DMS 273 (cell line): Measurements from ENCODE around the gene BRK1.
"Not testable (repeated sequence)": the region's sequence is repeated elsewhere in the genome, so short reads cannot be mapped to it uniquely, and the experiment has no call there.

Experiments
- DNase-seq: peaks from one replicate; lab custom pipeline; 2025; ENCODE audit not compliant: unreplicated experiment; lab: John Stamatoyannopoulos, UW

BRK1 gene

DNA sequence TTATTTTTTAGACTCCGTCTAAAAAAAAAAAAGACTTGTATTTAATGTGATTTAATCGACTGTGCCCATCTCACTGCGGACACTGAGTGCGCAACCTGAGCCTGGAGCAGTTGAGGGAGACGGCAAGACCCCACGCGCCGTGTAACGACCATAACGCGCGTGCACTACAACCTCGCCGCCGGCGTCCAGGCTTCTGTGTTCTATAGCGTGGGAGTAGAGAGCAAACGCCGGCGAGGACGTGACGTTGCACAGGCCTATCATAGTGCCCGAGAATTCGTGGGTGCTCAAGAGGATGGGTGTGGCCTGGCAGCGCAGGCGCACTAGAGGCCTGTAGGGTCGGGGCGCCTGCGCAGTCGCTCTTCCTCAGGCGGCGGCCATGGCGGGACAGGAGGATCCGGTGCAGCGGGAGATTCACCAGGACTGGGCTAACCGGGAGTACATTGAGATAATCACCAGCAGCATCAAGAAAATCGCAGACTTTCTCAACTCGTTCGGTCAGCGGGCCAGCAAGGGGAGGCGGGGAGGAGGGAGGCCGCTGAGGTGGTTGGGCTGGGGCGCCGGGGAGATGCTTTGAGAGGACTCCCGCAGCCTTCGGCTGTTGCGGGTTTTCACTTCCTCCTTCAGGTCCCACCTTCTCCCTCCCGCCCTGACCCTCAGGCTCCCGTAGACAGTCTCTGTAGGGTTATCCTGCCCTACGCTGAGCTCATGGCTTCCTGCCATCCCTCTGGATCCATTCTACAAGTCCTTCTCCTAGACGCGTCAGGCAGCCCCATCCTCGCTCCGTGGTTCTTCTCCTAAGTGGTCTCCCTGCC, at the start of gene BRK1:
BRK1 (plus strand) TSS at position 350 of the 812 bp plus-strand sequence; CDS start at position 377, 27 bp downstream.
- peak; percentile 96 for DNase-seq

DNA sequence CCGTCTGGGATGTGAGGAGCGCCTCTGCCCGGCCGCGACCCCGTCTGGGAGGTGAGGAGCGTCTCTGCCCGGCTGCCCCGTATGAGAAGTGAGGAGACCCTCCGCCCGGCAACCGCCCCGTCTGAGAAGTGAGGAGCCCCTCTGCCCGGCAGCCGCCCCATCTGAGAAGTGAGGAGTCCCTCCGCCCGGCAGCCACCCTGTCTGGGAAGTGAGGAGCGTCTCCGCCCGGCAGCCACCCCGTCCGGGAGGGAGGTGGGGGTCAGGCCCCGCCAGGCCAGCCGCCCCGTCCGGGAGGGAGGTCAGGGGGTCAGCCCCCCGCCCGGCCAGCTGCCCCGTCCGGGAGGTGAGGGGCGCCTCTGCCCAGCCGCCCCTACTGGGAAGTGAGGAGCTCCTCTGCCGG, 45.4 kb upstream of the BRK1 start:
- not testable (repeated sequence) for DNase-seq

DNA sequence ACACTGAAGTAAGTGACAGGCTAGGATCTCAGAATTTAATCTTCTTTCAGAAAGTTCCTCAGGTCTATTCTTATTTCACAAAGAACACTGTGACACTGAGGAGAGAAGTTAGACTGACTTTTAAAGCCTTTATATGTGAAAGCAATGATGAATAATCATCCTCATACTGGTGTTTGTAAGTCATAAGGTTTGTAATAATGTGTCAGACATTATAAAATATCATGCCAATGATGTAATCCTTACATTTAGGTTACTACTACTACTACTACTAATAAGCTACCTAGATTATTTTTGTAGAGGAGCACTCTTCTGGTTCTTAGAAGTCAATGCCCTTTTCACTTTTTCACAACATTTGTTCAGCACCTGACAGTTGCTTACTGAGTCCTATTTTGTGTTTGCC, 40.8 kb upstream of the BRK1 start:
- no peak for DNase-seq

DNA sequence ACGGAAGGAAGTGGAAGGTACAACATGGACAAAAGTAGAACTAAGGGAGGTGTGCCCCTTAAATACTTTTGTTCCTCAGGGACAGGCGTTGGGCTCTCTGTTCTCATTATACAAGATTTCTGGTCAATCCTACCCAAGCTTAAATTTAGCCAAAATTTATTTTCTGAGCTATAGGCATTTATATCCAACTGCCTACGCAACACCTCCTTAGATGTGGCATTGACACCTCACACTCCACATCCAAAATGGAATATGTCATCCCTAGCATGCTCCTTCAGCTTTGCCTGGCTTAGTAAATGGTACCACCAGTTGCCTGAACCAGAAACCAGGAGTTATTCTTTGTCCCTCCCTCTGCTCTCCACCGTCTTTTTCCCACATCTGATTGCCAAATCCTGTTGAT, 33.6 kb upstream of the BRK1 start:
- DNase-seq: no peak

DNA sequence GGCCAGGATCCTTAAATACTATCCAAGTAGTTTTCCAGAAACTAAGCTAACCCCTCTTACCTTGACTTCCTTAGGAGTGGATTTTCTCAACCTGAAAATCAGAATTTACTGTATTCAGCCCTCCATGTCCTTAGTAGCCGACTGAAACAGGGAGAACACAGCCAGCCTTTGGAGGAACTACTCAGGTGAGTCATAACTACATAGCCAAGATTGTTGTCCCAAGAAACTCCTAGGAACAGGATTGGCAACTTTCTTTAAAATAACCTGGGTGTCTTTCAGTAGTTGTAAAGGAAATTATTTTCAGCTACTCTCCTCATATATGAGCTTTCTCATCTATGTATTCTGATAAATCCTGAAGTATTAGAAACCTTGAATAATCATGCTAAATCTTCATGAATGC, 29.7 kb upstream of the BRK1 start:
- no peak for DNase-seq

DNA sequence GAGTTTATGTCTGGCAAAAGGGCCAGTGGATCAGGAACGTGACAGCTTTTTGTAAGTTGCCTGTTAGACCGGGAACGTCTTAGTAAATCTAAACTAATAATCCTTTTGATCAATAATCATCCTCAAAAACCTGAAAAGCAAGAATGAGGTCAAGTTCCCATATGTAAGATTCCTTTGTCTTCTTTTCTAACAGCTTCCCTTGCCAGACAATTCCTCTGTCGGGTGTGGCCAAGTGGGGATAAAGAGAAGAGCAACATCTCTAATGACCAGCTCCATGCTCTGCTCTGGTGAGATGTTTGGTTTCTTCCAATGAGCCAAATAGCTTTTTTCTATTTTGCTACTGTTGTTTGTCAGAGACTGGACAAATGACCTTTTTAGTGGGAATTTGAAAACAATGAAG, 27.2 kb upstream of the BRK1 start:
- DNase-seq: no peak

DNA sequence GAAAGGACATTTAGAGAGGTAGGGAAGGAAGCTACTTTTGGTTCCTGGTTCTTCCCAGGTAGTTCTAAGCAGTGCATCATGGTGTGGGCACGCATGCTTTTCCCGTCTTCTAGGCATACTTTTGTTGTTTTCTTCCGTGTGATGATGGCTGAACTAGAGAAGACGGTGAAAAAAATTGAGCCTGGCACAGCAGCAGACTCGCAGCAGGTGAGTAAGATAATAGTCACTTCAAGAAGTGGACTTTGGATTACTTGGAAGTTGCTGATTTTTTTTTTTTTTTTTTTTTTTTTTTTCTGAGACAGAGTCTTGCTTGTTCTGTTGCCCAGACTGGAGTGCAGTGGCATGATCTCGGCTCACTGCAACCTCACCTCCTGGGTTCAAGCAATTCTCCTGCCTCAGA, 25.3 kb upstream of the BRK1 start:
- DNase-seq: no peak

DNA sequence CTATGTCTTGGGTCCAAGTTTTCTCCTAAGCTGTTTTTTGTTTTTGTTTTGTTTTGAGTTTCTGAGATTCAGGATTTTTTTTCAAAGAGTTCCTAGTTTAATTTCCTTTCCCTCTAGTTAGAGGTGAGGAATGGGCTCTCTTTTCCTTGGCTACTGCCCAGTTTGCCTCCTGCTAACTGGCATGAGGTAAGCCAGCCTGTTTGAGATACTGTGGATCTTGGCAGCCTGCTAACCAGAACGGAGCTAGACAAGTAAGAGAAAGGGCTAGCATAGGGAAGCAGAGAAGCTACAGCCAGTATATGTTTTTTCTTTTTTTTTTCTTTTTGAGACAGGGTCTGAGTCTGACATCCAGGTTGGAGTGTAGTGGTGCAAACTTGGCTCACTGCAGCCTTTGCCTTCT, 24.7 kb upstream of the BRK1 start:
- DNase-seq: not testable (repeated sequence)

DNA sequence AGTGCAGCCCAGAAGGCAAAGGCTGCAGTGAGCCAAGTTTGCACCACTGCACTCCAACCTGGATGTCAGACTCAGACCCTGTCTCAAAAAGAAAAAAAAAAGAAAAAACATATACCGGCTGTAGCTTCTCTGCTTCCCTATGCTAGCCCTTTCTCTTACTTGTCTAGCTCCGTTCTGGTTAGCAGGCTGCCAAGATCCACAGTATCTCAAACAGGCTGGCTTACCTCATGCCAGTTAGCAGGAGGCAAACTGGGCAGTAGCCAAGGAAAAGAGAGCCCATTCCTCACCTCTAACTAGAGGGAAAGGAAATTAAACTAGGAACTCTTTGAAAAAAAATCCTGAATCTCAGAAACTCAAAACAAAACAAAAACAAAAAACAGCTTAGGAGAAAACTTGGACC, 24.1 kb upstream of the BRK1 start:
- DNase-seq: not testable (repeated sequence)

DNA sequence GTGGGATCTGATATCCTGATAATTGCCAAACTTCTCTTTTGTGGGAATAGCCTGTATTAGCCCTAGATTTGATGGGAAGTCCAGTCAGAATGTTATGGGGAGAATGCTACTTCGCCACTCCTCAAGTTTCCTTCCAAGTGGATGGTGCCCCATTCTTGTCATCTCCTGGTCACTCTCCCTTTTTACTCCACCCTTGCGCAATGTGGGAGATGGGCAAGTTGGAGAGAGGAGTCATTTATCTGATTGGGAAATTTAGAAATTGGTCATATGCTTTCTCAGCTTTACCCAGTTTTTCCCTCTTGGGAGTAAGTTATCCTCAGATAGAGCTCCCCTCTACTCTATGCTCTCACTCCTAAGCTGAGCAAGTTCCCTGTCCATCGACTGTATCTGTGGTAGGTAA, 21.8 kb upstream of the BRK1 start:
- DNase-seq: no peak

DNA sequence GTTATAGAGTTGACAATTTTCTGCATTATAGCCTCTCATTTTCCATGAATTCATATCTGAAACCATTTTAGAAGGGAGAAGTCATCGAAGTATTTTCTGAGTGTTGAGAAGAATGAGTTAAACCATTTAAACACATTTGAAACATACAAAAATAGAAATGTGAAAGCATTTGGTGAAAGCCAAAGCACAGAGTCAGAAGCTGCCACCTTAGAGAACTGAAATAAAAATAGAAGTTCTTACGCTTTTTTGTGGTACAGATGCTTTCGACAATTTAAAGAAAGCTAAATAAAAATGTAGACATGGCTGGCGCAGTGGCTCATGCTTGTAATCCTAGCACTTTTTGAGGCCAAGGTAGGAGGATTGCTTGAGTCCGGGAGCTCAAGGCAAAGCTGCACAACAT, 16.4 kb upstream of the BRK1 start:
- DNase-seq: no peak

DNA sequence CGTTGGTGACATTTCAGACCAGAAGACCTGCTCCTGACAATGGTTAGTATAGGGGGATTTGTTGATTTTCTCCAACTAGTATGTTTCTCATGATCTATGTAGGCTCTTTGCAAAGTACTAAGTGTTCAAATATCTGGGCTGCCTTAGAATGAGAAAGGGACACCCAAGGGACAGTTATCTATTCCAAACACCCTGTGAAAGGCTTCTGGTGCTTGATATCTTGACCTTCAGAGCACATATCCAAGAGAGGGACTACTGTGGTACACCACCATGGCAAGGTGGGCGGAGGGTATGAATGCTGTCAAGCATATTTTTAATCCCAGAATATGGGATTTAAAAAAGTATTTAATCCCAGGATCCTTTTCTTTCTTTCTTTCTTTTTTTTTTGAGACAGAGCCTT, 8.6 kb upstream of the BRK1 start:
- no peak for DNase-seq

DNA sequence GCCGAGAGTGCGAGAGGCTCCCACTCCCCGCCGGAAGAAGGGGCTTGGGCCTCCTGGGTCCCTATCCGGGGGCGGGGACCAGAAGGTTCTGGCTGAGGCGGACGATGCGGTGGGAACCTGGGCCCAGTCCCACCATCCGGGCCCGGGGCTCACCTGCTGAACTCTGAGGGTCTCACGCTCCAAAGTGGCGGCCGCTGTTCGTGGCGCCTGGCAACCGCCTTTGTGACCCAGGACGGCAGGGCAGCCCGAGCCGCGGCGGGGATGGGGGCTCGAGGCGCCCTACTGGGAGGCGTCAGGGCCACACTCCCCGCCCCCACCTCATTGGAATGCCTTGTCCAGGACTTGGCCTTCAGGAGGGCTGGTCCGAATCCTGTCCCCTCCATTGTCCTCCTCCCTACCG, 7.4 kb upstream of the BRK1 start, which contains the start of gene FANCD2OS:
FANCD2OS (minus strand) TSS at position 165 of the 400 bp plus-strand sequence. CDS start 3,481 bp downstream, outside the sequence.
- DNase-seq: no peak

DNA sequence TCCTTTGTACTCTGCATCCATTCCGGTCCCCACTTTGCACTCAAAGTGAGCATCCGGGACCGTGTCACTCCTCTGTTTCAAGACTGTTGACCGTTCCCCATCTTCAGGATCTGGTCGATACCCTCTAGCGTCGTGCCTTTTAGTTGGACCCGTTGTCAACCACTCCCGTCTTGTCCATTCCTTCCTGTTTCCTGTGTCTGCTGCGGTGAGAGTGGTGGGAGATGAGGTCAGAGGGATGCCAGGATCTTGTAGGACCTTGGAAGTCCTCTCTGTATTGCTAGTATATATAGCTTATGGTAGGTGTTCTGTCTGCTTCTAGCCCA, 624 bp downstream of the BRK1 start:
- peak; percentile 46 for DNase-seq

DNA sequence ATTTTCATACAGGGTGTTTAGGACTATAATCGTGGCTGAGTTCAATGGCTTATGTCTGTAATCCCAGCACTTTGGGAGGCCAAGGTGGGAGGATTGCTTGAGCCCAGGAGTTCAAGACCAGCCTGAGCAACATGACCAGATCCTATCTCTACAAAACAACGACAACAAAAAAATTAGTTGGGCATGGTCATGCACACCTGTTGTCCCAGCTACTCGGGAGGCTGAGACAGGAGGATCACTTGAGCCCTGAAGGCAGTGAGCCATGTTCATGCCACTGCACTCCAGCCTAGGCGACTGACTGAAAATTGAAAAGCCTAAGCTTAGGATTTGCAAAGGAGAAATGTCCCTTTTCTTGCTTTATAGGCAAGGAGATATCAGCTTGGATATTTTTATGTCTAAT, 1.5 kb downstream of the BRK1 start:
- DNase-seq: no peak

DNA sequence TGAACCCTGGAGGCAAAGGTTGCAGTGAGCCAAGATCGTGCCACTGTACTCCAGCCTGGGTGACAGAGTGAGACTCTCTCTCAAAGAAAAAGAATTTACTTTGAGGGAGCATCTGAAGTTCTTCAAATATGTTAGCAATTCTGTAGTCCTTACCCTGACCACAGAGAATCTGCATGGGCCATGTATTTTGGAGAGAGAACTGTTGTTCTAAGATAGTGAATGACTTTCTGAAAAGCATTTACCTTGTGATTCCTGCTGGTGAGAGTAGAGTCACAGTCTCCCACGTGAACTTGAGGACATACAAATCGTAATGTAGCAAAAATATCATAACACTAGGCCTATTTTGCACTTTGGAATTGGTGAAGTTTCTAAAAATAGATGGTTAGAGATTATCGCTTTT, 3.9 kb downstream of the BRK1 start:
- DNase-seq: no peak

DNA sequence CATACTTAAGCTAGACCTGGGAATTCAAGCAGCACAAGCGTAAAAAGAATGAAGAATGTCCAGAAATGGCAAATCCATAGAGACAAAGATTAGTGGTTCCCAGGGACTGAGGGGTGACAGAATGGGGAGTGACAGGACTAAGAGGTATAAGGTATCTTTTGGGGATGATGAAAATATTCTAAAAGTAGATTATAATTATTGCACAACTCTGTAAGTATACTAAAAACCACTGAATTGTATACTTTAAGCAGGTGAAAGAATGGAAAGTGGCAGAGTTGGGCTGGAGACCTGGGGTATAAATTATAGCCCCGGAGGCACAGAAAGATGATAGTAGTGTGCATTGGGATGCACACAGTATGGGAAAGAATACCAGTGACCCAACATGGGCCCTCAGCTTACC, 5.6 kb downstream of the BRK1 start:
- DNase-seq: no peak

DNA sequence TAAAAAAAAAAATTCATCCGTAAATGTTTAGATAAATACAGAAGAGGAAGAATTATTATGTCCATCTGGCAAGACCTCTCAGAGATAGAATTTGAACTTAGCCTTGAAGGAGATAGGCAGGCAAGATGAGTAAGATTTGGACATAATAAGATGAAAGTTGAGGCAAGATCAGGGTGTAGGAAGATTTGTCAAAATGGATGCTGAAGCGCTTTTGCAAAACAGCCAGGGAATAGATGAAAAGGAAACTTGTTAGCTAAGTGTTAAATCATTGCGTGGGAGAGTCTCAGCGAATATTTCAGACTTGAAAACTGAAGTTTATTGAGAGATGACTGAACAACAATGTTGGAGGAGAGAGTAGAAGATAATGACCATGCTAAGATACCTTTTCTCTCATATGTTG, 7.2 kb downstream of the BRK1 start:
- no peak for DNase-seq

DNA sequence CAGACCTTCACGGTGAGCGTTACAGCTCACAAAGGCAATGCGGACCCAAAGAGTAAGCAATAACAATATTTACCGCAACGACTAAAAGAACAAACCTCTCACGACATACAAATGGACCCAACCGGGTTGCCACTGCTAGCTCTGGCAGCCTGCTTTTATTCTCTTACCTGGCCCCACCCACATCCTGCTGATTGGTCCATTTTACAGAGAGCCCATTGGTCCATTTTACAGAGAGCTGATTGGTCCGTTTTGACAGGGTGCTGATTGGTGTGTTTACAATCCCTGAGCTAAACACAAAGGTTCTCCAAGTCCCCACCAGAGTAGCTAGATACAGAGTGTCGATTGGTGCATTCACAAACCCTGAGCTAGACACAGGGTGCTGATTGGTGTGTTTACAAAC, 20.4 kb downstream of the BRK1 start:
- not testable (repeated sequence) for DNase-seq

DNA sequence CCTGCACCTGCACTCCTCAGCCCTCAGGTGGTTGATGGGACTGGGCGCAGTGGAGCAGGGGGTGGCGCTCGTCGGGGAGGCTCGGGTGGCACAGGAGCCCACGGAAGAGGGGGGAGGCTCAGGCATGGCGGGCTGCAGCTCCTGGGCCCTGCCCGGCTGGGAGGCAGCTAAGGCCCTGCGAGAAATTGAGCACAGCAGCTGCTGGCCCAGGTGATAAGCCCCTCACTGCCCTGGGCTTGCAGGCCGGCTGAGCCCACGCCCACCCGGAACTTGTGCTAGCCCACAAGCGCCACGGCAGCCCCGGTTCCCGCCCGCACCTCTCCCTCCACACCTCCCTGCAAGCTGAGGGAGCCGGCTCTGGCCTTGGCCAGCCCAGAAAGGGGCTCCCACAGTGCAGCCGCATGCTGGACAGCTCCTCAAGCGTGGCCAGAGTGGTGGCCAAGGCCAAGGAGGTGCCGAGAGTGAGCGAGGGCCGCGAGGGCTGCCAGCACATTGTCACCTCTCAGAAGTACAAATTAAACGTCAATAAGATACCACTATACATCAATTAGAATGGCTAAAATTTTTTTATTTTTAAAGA, 21.0 kb downstream of the BRK1 start:
- no peak for DNase-seq

DNA sequence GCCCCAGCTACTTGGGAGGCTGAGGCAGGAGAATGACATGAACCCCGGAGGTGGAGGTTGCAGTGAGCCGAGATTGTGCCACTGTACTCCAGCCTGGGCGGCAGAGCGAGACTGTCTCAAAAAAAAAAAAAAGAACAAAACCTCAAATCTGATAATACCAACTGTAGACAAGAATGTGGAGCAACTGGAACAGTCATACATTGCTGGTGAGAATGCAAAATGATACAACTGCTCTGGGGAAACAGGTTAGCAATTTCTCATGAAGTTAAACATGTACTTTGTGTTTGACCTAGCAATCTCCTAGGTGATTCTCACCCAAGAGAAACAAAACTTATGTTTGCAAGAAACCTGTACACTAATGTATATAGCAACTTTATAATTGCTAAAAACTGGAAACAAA, 21.7 kb downstream of the BRK1 start:
- no peak for DNase-seq

DNA sequence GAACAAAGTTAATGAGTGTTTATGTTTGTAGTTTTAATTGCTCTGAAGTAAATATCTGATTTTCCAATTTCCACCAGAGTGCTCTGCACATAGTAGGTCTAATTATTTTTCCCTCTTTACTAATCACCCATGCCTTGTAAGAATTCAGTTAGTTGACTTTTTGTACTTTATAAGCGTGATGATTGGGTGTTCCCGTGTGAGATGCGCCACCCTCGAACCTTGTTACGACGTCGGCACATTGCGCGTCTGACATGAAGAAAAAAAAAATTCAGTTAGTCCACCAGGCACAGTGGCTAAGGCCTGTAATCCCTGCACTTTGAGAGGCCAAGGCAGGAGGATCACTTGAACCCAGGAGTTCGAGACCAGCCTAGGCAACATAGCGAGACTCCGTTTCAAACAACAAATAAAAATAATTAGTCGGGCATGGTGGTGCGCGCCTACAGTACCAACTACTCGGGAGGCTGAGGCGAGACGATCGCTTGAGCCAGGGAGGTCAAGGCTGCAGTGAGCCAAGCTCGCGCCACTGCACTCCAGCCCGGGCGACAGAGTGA, 25.6 kb downstream of the BRK1 start:
- DNase-seq: no peak
